Hepatocyte (in vitro differentiated cells): Measurements from ENCODE around the gene B2M. TPM values are rescaled to one million over a fixed set of nuclear protein-coding genes. Genes with fewer than 3 reads are reported as not detected.

Experiments used
- DNase-seq: peaks from one replicate; pipeline ENCODE4 v3.0.0-alpha.2; 2016; ENCODE audit warnings: low spot score
- H2AFZ ChIP-seq: fragments of 200-600 bp; sonication (generic); 2 replicates; pipeline ENCODE4 v1.6.0; 2016; ENCODE audit warnings: antibody characterized with exemption, mild to moderate bottlenecking
- H3K27ac ChIP-seq: fragments of 200-600 bp; sonication (generic); 2 replicates; pipeline ENCODE4 v1.5.1; 2016; ENCODE audit warnings: mild to moderate bottlenecking
- H3K27me3 ChIP-seq: fragments of 200-600 bp; sonication (generic); 2 replicates; pipeline ENCODE4 v1.6.1; 2016
- H3K36me3 ChIP-seq: fragments of 200-600 bp; sonication (generic); replicated peaks from 2 replicates; pipeline ENCODE4 v1.5.1; 2016; ENCODE audit warnings: low read depth; ENCODE audit not compliant: insufficient read depth
- H3K4me1 ChIP-seq: fragments of 200-600 bp; sonication (generic); 2 replicates; pipeline ENCODE4 v1.5.1; 2016; ENCODE audit warnings: mild to moderate bottlenecking, moderate library complexity; ENCODE audit not compliant: insufficient read depth
- H3K4me2 ChIP-seq: fragments of 200-600 bp; sonication (generic); 2 replicates; pipeline ENCODE4 v1.6.0; 2016
- H3K4me3 ChIP-seq: fragments of 200-600 bp; sonication (generic); 2 replicates; pipeline ENCODE4 v1.5.1; 2016; ENCODE audit warnings: mild to moderate bottlenecking
- H3K79me2 ChIP-seq: fragments of 200-600 bp; sonication (generic); 2 replicates; pipeline ENCODE4 v1.6.0; 2017; ENCODE audit warnings: mild to moderate bottlenecking
- H3K9me2 ChIP-seq: fragments of 200-600 bp; sonication (generic); replicated peaks from 2 replicates; pipeline ENCODE4 v1.6.0; 2017; ENCODE audit warnings: mild to moderate bottlenecking; ENCODE audit not compliant: insufficient read depth
- H3K9me3 ChIP-seq: fragments of 200-600 bp; sonication (generic); 2 replicates; pipeline ENCODE4 v1.5.1; 2016; ENCODE audit warnings: low read depth, mild to moderate bottlenecking
- H4K20me1 ChIP-seq: fragments of 200-600 bp; sonication (generic); 2 replicates; pipeline ENCODE4 v1.6.0; 2016; ENCODE audit warnings: mild to moderate bottlenecking; ENCODE audit not compliant: insufficient read depth, poor library complexity, severe bottlenecking
- CTCF ChIP-seq: fragments of 200-600 bp; sonication (generic); IDR thresholded peaks from 2 replicates; pipeline ENCODE4 v1.5.1; 2016; ENCODE audit warnings: antibody characterized with exemption, mild to moderate bottlenecking; ENCODE audit not compliant: poor library complexity
- EZH2 ChIP-seq: fragments of 200-600 bp; sonication (generic); IDR thresholded peaks from 2 replicates; pipeline ENCODE4 v1.6.1; 2016; ENCODE audit warnings: antibody characterized with exemption, mild to moderate bottlenecking, borderline replicate concordance
- EZH2phosphoT487 ChIP-seq: fragments of 200-600 bp; sonication (generic); IDR thresholded peaks from one replicate; pipeline ENCODE4 v1.6.1; 2018; ENCODE audit warnings: antibody characterized with exemption, mild to moderate bottlenecking, low read depth, moderate library complexity; ENCODE audit not compliant: unreplicated experiment, severe bottlenecking
- WGBS: methylation state at CpG from one replicate; pipeline ENCODE4 v1.1.6; 2016; ENCODE audit warnings: low lambda C conversion rate; ENCODE audit errors: missing lambda C conversion rate; 5-methylcytosine and 5-hydroxymethylcytosine counted together
- polyA plus RNA-seq: library from polyadenylated mRNA; unstranded; fragments of >200 nt; fragmentation: Nextera tagmentation; extraction: Ambion mirVana; gene quantifications from 2 replicates; pipeline ENCODE4 v1.2.1, GENCODE V29; 2016
- total RNA-seq: library from RNA; depleted of rRNA; stranded (reverse); fragments of >200 nt; gene quantifications from 2 replicates; pipeline ENCODE4 v1.2.3, GENCODE V29; 2014

Gene B2M
- total and polyA plus RNA-seq, 2 experiments from 2014 or later, result 2,324 to 2,570 TPM

DNA sequence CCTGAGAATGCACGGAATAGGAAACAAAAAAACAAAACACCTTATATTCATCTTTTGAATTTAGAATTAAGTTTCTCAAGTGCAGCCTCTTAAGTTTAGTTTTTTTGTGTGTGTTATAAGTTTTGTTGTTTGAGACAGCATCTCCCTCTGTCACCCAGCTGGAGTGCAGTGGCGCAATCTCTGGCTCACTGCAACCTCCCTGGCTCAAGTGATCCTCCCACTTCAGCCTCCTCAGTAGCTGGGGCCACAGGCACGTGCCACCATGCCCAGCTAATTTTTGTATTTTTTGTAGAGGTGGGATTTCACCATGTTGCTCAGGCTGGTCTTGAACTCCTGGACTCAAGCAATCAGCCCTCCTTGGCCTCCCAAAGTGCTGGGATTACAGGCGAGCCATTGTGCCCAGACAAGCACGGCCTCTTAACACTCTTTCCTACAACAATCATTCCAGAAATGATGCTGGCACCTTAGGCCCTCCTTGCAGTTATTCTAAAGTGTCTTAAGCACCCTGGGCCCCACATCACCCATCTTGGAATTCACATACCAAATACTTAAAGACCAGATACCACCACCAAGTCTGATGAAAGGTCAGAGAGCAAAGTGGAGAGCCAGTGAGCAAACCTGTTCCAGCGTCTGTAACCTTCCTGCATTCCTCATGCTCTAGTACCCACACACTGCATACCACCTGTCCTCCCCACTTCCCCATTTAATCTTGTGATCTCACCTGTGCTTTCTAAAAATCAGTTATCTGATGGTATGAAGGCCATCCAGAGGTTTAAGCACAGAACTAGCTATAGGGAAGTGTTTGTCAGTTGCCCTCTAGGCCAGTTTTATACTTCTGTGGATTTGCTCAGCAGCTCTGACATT lies 41.0 kb upstream of the B2M start:
- no peaks in the 10 kb centered on the region for H3K79me2 ChIP-seq
- H3K4me3 ChIP-seq, result no peak overlapping the region
- H3K27me3 ChIP-seq, result no peaks in the 10 kb centered on the region
- H3K9me2 ChIP-seq, result no peaks in the 10 kb centered on the region
- no peak for DNase-seq
- H3K36me3 ChIP-seq, result no peaks in the 10 kb centered on the region
- 87% methylated on average over 6 of the region's 6 CpGs for WGBS
- no peaks in the 10 kb centered on the region for H3K9me3 ChIP-seq
- no peaks in the 10 kb centered on the region for H3K4me1 ChIP-seq
- H3K27ac ChIP-seq, result no peak overlapping the region
- no peak overlapping the region for H3K4me2 ChIP-seq
- no peak overlapping the region for H2AFZ ChIP-seq
- TF ChIP-seq EZH2 (no peak), CTCF (no peak), EZH2phosphoT487 (no peak)
- no peaks in the 10 kb centered on the region for H4K20me1 ChIP-seq

GRCh38 chr15:44673639-44674038 lies 37.7 kb upstream of the B2M start:
- DNase-seq, result no peak
- Histone ChIP-seq H3K9me2 (no peaks in the 10 kb centered on the region), H3K4me2 (no peak overlapping the region), H3K79me2 (no peaks in the 10 kb centered on the region), H3K27ac (no peak overlapping the region), H2AFZ (no peak overlapping the region), H3K27me3 (no peaks in the 10 kb centered on the region), H3K4me3 (no peak overlapping the region), H3K4me1 (no peaks in the 10 kb centered on the region), H3K36me3 (no peaks in the 10 kb centered on the region), H4K20me1 (no peaks in the 10 kb centered on the region), H3K9me3 (no peaks in the 10 kb centered on the region)
- TF ChIP-seq CTCF, result no peak
- no peak for TF ChIP-seq EZH2phosphoT487
- TF ChIP-seq EZH2, result no peak
- WGBS, result 91% methylated on average over 2 of the region's 2 CpGs

DNA sequence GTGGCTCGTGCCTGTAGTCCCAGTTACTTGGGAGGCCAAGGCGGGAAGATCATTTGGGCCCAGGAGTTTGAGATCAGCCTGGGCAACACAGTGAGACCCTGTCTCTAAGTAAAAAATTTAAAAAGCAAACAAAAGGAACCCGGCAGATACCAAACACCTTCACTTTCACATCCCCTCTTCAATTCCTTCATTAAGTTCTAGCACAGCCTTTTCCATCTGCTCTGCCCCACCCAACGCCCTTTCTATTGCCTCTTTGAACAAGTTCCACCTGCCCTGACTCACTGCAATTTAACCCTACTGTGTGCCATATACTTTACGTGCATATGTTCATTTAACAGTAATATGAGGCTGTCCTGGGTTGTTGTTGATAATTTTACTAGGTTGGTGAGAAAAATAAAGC lies 35.4 kb upstream of the B2M start:
- Histone ChIP-seq H3K79me2 (no peaks in the 10 kb centered on the region), H2AFZ (no peak overlapping the region), H3K4me1 (no peaks in the 10 kb centered on the region), H3K4me2 (no peak overlapping the region), H3K27ac (no peak overlapping the region), H3K4me3 (no peak overlapping the region), H3K27me3 (no peaks in the 10 kb centered on the region), H4K20me1 (no peaks in the 10 kb centered on the region), H3K9me3 (no peaks in the 10 kb centered on the region), H3K36me3 (no peaks in the 10 kb centered on the region), H3K9me2 (no peaks in the 10 kb centered on the region)
- WGBS, result 88% methylated on average over 5 of the region's 5 CpGs
- TF ChIP-seq EZH2 (no peak), EZH2phosphoT487 (no peak), CTCF (no peak)
- no peak for DNase-seq
